Central memory CD4-positive, alpha-beta T cell (primary cell): Measurements from ENCODE around the gene PLP2.

ENCODE experiments used
- DNase-seq: peaks from one replicate; pipeline ENCODE4 v3.0.0; 2022

Gene PLP2

GRCh38 chrX:49209434-49210251, 37.9 kb downstream of the PLP2 start:
- DNase-seq, result no peak

DNA sequence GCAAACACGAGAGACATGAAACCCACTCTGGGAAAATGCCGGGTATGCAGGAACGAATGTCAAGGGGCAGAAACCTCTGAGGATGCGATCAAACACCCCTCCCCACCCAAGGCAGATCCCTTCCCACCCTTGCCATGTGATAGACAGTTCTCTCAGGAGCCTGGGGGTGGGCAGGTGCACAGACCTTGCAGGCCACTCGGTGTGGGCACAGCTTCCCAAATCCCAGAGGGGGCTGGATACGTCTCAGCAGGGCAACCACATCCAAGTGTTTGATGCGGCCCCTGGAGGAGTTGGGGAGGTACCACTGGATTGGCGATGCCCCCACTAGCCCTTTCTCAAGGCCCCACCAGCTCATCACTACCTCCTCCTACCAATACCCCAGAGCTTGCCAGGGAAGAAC, 38.7 kb downstream of the PLP2 start:
- no peak for DNase-seq

- no peak for DNase-seq
These were observed 39.4 kb downstream of the PLP2 start for GRCh38 chrX:49211074-49211473.

- DNase-seq, result no peak
These were observed 40.5 kb downstream of the PLP2 start for GRCh38 chrX:49212209-49212608.

GRCh38 chrX:49212861-49213260, 41.2 kb downstream of the PLP2 start:
- DNase-seq, result no peak

DNA sequence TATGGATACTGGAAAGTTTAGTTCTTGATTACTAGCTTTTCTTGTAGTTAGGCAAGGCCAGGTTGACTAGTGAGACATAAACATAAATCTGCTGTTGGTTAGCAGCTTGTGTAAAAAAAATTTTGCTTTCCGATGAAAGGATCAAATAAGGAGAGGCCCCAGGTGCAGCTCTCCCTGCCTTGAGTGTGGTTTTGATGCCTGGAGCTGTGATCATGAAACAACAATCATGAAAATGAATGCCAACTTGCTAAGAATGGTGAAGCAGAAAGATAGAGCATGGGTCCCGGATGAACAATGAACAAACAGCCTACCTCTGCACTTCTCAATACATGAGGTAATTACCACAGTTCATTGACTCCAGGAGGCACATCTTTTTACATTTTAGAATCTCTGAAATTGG, 42.7 kb downstream of the PLP2 start:
- no peak for DNase-seq

- no peak for DNase-seq
These were observed 43.4 kb downstream of the PLP2 start for GRCh38 chrX:49214996-49215526.

DNA sequence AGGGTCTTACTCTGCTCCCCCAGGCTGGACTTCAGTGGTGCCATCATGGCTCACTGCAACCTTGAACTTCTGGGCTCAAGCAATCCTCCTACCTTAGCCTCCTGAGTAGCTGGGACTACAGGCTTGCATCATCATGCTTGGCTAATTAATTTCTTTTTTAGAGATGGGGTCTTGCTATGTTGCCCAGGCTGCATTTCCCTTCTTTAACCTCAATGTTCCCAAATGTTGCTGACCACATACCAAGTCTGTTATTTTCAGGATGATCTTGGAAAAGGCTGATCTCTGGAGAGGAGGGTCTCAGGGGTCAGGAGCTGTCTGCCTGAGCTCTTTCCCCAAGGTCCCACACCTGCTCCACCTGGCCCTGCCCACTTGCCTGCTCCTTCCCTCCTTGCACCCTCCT, 48.4 kb downstream of the PLP2 start:
- DNase-seq, result no peak

DNA sequence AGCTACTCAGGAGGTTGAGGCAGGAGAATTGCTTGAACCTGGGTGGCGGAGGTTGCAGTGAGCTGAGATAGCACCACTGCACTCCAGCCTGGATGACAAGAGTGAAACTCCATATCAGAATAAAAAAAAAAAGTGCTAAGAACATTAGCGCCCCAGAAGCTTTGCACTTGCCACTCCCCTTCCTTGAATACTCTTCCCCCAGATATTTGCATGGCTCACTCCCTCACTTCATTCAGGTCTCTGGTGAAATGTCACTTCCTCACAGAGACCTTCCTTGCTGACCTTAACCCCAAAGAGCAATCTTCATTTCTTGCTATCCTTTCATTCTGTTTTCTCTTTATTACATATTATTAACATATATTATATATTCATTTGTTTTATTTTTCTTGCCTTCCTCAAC, 50.2 kb downstream of the PLP2 start:
- DNase-seq, result no peak
